HCT116 (cell line): Measurements from ENCODE around the gene TBXAS1. TPM values are rescaled to one million over a fixed set of nuclear protein-coding genes. Genes with fewer than 3 reads are reported as not detected.

Source experiments
- ATAC-seq: fragments of 200-7000 bp; cut with Tn5 transposase; 2 replicates; pipeline ENCODE4 v1.9.1; 2020; ENCODE audit warnings: mild to moderate bottlenecking, moderate library complexity
- BruUV-seq: library from RNA; stranded (reverse); fragments of 400-500 nt; replicated peaks from 2 replicates; lab custom pipeline; 2021; lab: Mats Ljungman, UMichigan
- CTCF ChIA-PET: fragments of 300-600 bp; sonication (Branson Sonifier 250); formaldehyde crosslinking; loops from one replicate; lab custom pipeline; 2021; ENCODE audit warnings: antibody characterized with exemption; lab: Charles Lee
- POLR2A ChIA-PET: fragments of 300-600, 350-600 bp; sonication (Branson Sonifier 250); formaldehyde crosslinking; loops from one replicate; lab custom pipeline; 2021; ENCODE audit warnings: antibody characterized with exemption; lab: Charles Lee
- RAD21 ChIA-PET, 2 experiments: fragments of 300-600 bp; sonication (Branson Sonifier 250); formaldehyde crosslinking; loops; one replicate each; lab custom pipeline; 2023; ENCODE audit warnings: low total read pairs in 2 of 2; ENCODE audit not compliant: uncharacterized antibody in 2 of 2, unreplicated experiment in 2 of 2, low non-redundant PET in 1 of 2; lab: Charles Lee
- DNase-seq: peaks from one replicate; pipeline ENCODE4 v3.0.0-alpha.2; 2010; ENCODE audit warnings: low read depth, low spot score
- H2AFZ ChIP-seq: fragments of 200-600 bp; shearing (Covaris generic), sonication (generic); 2 replicates; pipeline ENCODE4 v1.6.1; 2017; ENCODE audit warnings: low read depth, mixed run types, mixed read lengths, antibody characterized with exemption, low read length; ENCODE audit not compliant: poor library complexity, severe bottlenecking
- H3K27ac ChIP-seq: 2 replicates; pipeline ENCODE4 v1.5.1; 2012; ENCODE audit warnings: low read depth, low read length
- H3K27me3 ChIP-seq: fragments of 200-600 bp; sonication (generic); 2 replicates; pipeline ENCODE4 v1.6.1; 2016; ENCODE audit warnings: mixed run types, low read length, mixed read lengths; ENCODE audit not compliant: insufficient read depth
- H3K36me3 ChIP-seq, 2 experiments: fragments of 200-500 bp in 1 of 2; fragments of 200-600 bp in 1 of 2; sonication (Bioruptor generic) in 1 of 2; sonication (generic) in 1 of 2; 2 replicates each; pipeline versions ENCODE4 v1.5.1 to v1.6.1; 2014 to 2016; ENCODE audit warnings: low read length in 2 of 2, inconsistent platforms in 1 of 2, mixed read lengths in 1 of 2, mixed run types in 1 of 2; ENCODE audit not compliant: insufficient read depth in 2 of 2, control insufficient read depth in 1 of 2
- H3K4me1 ChIP-seq, 2 experiments: fragments of 200-600 bp in 1 of 2; sonication (generic) in 1 of 2; 2 replicates each; pipeline versions ENCODE4 v1.5.1 to v1.6.1; 2012 to 2017; ENCODE audit warnings: low read length in 2 of 2, inconsistent platforms in 1 of 2, mild to moderate bottlenecking in 1 of 2, mixed read lengths in 1 of 2, mixed run types in 1 of 2, moderate library complexity in 1 of 2; ENCODE audit not compliant: insufficient read depth in 2 of 2, control insufficient read depth in 1 of 2
- H3K4me2 ChIP-seq: fragments of 200-600 bp; sonication (generic); 2 replicates; pipeline ENCODE4 v1.6.1; 2017; ENCODE audit warnings: mixed run types, low read length, mixed read lengths
- H3K4me3 ChIP-seq, 2 experiments: fragments of 200-600 bp in 1 of 2; sonication (generic) in 1 of 2; replicated peaks in 1 of 2; 2 replicates each; pipeline ENCODE4 v1.5.1; 2011 to 2016; ENCODE audit warnings: low read length in 2 of 2, control low read depth in 1 of 2, low read depth in 1 of 2, mild to moderate bottlenecking in 1 of 2, mixed read lengths in 1 of 2, mixed run types in 1 of 2
- H3K79me2 ChIP-seq: fragments of 200-600 bp; sonication (generic); 2 replicates; pipeline ENCODE4 v1.6.1; 2017; ENCODE audit warnings: mild to moderate bottlenecking, mixed run types, low read length, moderate library complexity, mixed read lengths; ENCODE audit not compliant: insufficient read depth
- H3K9ac ChIP-seq: fragments of 200-600 bp; sonication (generic); 2 replicates; pipeline ENCODE4 v1.6.1; 2016; ENCODE audit warnings: low read length, mixed read lengths
- H3K9me2 ChIP-seq: fragments of 200-600 bp; sonication (generic), shearing (Covaris generic); 2 replicates; pipeline ENCODE4 v1.6.1; 2017; ENCODE audit warnings: mixed run types, mild to moderate bottlenecking, moderate library complexity; ENCODE audit not compliant: insufficient read depth
- H3K9me3 ChIP-seq, 2 experiments: fragments of 200-500 bp in 1 of 2; fragments of 200-600 bp in 1 of 2; sonication (Bioruptor generic) in 1 of 2; sonication (generic) in 1 of 2; 2 replicates each; pipeline ENCODE4 v1.6.1; 2014 to 2017; ENCODE audit warnings: low read length in 2 of 2, mixed read lengths in 2 of 2, inconsistent platforms in 1 of 2, low read depth in 1 of 2, mild to moderate bottlenecking in 1 of 2, mixed run types in 1 of 2, moderate library complexity in 1 of 2; ENCODE audit not compliant: control insufficient read depth in 1 of 2, insufficient read depth in 1 of 2
- H4K20me1 ChIP-seq: fragments of 200-600 bp; sonication (generic), shearing (Covaris generic); 2 replicates; pipeline ENCODE4 v1.6.1; 2017; ENCODE audit warnings: mixed run types, mild to moderate bottlenecking, moderate library complexity; ENCODE audit not compliant: insufficient read depth
- CBX3 ChIP-seq: IDR thresholded peaks from 2 replicates; pipeline ENCODE4 v1.6.1; 2012; ENCODE audit warnings: low read depth
- EGR1 ChIP-seq: IDR thresholded peaks from 2 replicates; pipeline ENCODE4 v1.6.1; 2012; ENCODE audit warnings: low read depth
- ELF1 ChIP-seq: IDR thresholded peaks from 2 replicates; pipeline ENCODE4 v1.6.1; 2012; ENCODE audit warnings: low read depth, borderline replicate concordance
- EZH2 ChIP-seq: fragments of 200-600 bp; sonication (generic); IDR thresholded peaks from 2 replicates; pipeline ENCODE4 v1.6.1; 2017; ENCODE audit warnings: antibody characterized with exemption, mixed run types
- FOSL1 ChIP-seq: IDR thresholded peaks from 2 replicates; pipeline ENCODE4 v1.6.1; 2012; ENCODE audit warnings: low read depth
- JUND ChIP-seq: IDR thresholded peaks from 2 replicates; pipeline ENCODE4 v1.6.1; 2012
- POLR2AphosphoS5 ChIP-seq: IDR thresholded peaks from 2 replicates; pipeline ENCODE4 v1.6.1; 2011; ENCODE audit warnings: mild to moderate bottlenecking, low read depth, low read length, moderate library complexity
- RAD21 ChIP-seq: IDR thresholded peaks from 2 replicates; pipeline ENCODE4 v1.6.1; 2012; ENCODE audit warnings: low read depth, mild to moderate bottlenecking
- SIN3A ChIP-seq: IDR thresholded peaks from 2 replicates; pipeline ENCODE4 v1.6.1; 2012; ENCODE audit warnings: low read depth
- SP1 ChIP-seq: IDR thresholded peaks from 2 replicates; pipeline ENCODE4 v1.6.1; 2012; ENCODE audit warnings: low read depth
- TCF7L2 ChIP-seq: IDR thresholded peaks from 2 replicates; pipeline ENCODE4 v1.7.0; 2011; ENCODE audit warnings: borderline replicate concordance, inconsistent platforms; ENCODE audit not compliant: insufficient read depth, insufficient read length; ENCODE audit errors: extremely low read depth
- YY1 ChIP-seq: IDR thresholded peaks from 2 replicates; pipeline ENCODE4 v1.6.1; 2011; ENCODE audit warnings: low read length, low read depth, moderate library complexity, mild to moderate bottlenecking; ENCODE audit not compliant: insufficient replicate concordance; ENCODE audit errors: extremely low read depth
- ZFX ChIP-seq: fragments of 450-650 bp; IDR thresholded peaks from 2 replicates; pipeline ENCODE4 v1.6.1; 2017
- intact Hi-C: fragments of 100-400 bp; cut with micrococcal nuclease; formaldehyde crosslinking; loops from 2 replicates; pipeline ENCODE4 v1.10.0; 2022
- total RNA-seq: library from RNA; stranded (reverse); gene quantifications from one replicate; pipeline ENCODE4 v1.2.1, GENCODE V29; 2021; ENCODE audit not compliant: unreplicated experiment
- TF ChIP-seq, protein P1 (sequence below): IDR thresholded peaks from 2 replicates; pipeline ENCODE4 v1.6.1; 2012
- TF ChIP-seq, protein P2 (sequence below): IDR thresholded peaks from 2 replicates; pipeline ENCODE4 v1.6.1; 2012

TBXAS1 gene
- total RNA-seq, 1 experiment from 2014 or later: 1.4 TPM

DNA sequence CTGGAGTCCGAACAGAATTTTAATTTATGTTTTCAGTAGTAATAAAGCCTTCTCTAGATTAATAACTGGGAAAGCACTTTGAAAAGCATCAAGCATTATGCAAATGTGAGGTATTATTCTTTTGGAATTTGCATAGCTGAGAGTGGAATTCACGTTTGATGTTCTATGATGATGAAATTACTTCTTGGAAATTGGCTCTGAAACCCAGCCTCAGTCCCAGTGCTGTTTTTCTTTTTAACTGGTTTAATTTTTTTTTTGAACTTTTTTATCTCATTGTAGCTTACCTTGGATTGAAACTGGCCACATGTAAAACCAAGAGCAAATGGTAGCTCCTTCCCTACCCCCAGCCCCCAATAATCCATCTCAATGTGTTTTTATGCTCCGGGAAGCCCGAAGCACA, 1.2 kb downstream of the TBXAS1 start:
- peaks cover 5% of the 10 kb centered on the region; the same call in 1 of the 2 replicates for H3K27me3 ChIP-seq
- DNase-seq (no peak), ATAC-seq (no peak)
- intact Hi-C loops: no loop called here
- H3K9me3 ChIP-seq: no peaks in the 10 kb centered on the region
- H3K36me3 ChIP-seq: no peaks in the 10 kb centered on the region
- BruUV-seq: no TSS peak
- H2AFZ ChIP-seq: no peak overlapping the region
- ChIA-PET POLR2A (no interaction called here), CTCF (no interaction called here), RAD21 (no interaction called here)
- no peak overlapping the region for H3K4me3 ChIP-seq
- H3K4me2 ChIP-seq: no peak overlapping the region
- no peak overlapping the region for H3K9ac ChIP-seq
- H3K9me2 ChIP-seq: no peaks in the 10 kb centered on the region
- H3K27ac ChIP-seq: no peak overlapping the region
- H3K79me2 ChIP-seq: no peaks in the 10 kb centered on the region
- peaks cover 0 to 7% of the 10 kb centered on the region in 2 experiments; a peak in 2 of 4 replicates for H3K4me1 ChIP-seq
- TF ChIP-seq, protein P1, sequence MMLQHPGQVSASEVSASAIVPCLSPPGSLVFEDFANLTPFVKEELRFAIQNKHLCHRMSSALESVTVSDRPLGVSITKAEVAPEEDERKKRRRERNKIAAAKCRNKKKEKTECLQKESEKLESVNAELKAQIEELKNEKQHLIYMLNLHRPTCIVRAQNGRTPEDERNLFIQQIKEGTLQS: no peak
- no peak for TF ChIP-seq SIN3A
- no peak for TF ChIP-seq EZH2
- TF ChIP-seq SP1: no peak
- no peak for TF ChIP-seq ZFX
- no peak for TF ChIP-seq EGR1
- no peak for TF ChIP-seq YY1
- no peak for TF ChIP-seq RAD21
- TF ChIP-seq, protein P2, sequence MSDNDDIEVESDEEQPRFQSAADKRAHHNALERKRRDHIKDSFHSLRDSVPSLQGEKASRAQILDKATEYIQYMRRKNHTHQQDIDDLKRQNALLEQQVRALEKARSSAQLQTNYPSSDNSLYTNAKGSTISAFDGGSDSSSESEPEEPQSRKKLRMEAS: no peak
- no peak for TF ChIP-seq CBX3
- TF ChIP-seq JUND: no peak
- TF ChIP-seq ELF1: no peak
- TF ChIP-seq TCF7L2: no peak
- TF ChIP-seq POLR2AphosphoS5: no peak
- no peak for TF ChIP-seq FOSL1
- H4K20me1 ChIP-seq: no peaks in the 10 kb centered on the region
